Measurements from ENCODE around the gene PBOV1.
A peak's percentile ranks its signal among the peaks of the same experiment; 100 is the strongest.

PBOV1 gene

DNA sequence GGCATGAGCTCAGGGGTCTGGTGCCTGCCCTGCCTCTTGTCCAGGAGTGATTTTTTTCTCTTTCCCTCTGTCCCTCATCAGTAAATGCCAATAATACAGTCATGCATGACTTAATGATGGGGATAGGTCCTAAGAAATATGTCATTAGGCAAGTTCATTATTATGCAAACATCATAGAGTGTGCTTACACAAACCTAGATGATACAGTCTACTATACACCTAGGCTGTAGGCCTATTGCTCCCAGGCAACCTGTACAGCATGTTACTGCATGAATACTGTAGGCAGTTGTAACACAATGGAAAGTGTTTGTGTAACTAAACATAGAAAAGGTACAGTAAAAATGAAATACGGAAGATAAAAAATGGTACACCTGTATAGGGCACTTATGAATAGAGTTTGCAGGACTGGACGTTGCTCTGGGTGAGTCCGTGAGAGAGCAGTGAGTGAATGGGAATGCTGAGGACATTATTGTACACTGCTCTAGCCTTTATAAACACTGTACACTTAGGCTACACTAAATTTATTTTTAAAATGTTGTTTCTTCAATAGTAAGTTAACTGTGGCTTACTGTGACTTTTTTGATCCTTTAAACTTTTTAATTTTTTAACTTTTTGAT is 22.1 kb downstream of the PBOV1 start:
- TF ChIP-seq CTCF (conservative IDR thresholded peaks at IDR 0.05; ENCODE audit: low read depth, low read length), result no peak
- Histone ChIP-seq H2AFZ (ENCODE audit: low read depth) (no peak overlapping the region), H3K9ac (no peak overlapping the region), H3K4me2 (no peak overlapping the region), H3K27me3 (ENCODE audit: insufficient read depth, low read depth) (no peaks in the 10 kb centered on the region), H3K79me2 (ENCODE audit: insufficient read depth, low read depth) (no peaks in the 10 kb centered on the region), H3K27ac (no peak overlapping the region), H4K20me1 (ENCODE audit: insufficient read depth) (no peaks in the 10 kb centered on the region), H3K4me1 (ENCODE audit: low read depth, poor library complexity, severe bottlenecking) (no peaks in the 10 kb centered on the region), H3K36me3 (ENCODE audit: insufficient read depth) (no peaks in the 10 kb centered on the region), H3K4me3 (IDR thresholded peaks at IDR 0.05; ENCODE audit: insufficient read depth, low read depth, low read length) (no peak overlapping the region)

DNA sequence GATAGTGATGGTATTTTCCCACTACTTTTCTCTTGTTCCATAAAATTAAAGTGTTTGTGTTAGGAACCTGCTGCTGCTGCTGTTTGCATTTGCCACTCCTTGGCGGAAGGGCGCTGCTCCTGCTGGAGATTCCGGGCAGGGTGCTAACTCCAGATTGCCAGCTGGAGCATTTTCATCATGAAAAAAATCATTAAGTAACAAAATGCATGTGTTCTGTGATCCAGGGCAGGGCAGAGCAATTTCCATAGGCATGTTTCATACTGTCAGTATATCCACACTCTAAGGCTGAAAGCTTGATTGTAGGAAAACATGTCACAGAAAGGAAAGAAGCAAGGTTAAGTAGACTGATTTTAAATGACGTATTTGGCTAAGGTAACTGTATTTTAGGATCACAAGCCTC is 24.0 kb downstream of the PBOV1 start:
- H3K79me2 ChIP-seq (ENCODE audit: insufficient read depth, low read depth), result no peaks in the 10 kb centered on the region
- H3K27me3 ChIP-seq (ENCODE audit: insufficient read depth, low read depth), result no peaks in the 10 kb centered on the region
- TF ChIP-seq CTCF (conservative IDR thresholded peaks at IDR 0.05; ENCODE audit: low read depth, low read length), result no peak
- no peak overlapping the region for H3K4me3 ChIP-seq (IDR thresholded peaks at IDR 0.05; ENCODE audit: insufficient read depth, low read depth, low read length)
- no peak overlapping the region for H3K9ac ChIP-seq
- H3K36me3 ChIP-seq (ENCODE audit: insufficient read depth), result no peaks in the 10 kb centered on the region
- no peaks in the 10 kb centered on the region for H3K4me1 ChIP-seq (ENCODE audit: low read depth, poor library complexity, severe bottlenecking)
- H3K4me2 ChIP-seq, result no peak overlapping the region
- H3K27ac ChIP-seq, result no peak overlapping the region
- H4K20me1 ChIP-seq (ENCODE audit: insufficient read depth), result no peaks in the 10 kb centered on the region
- no peak overlapping the region for H2AFZ ChIP-seq (ENCODE audit: low read depth)

GRCh38 chr6:138188278-138188941 is 29.9 kb downstream of the PBOV1 start:
- H4K20me1 ChIP-seq (ENCODE audit: insufficient read depth), result no peaks in the 10 kb centered on the region
- no peak overlapping the region for H3K27ac ChIP-seq
- H3K4me2 ChIP-seq, result 0 out of 2 replicates have a peak overlapping the region, but pooled peaks have one; percentile 2
- TF ChIP-seq CTCF (conservative IDR thresholded peaks at IDR 0.05; ENCODE audit: low read depth, low read length), result no peak
- no peak overlapping the region for H3K9ac ChIP-seq
- no peak overlapping the region for H3K4me3 ChIP-seq (IDR thresholded peaks at IDR 0.05; ENCODE audit: insufficient read depth, low read depth, low read length)
- no peaks in the 10 kb centered on the region for H3K27me3 ChIP-seq (ENCODE audit: insufficient read depth, low read depth)
- no peaks in the 10 kb centered on the region for H3K36me3 ChIP-seq (ENCODE audit: insufficient read depth)
- H2AFZ ChIP-seq (ENCODE audit: low read depth), result no peak overlapping the region
- peaks cover 9% of the 10 kb centered on the region for H3K4me1 ChIP-seq (ENCODE audit: low read depth, poor library complexity, severe bottlenecking)
- H3K79me2 ChIP-seq (ENCODE audit: insufficient read depth, low read depth), result no peaks in the 10 kb centered on the region

GRCh38 chr6:138187156-138187555 is 31.1 kb downstream of the PBOV1 start:
- H3K27ac ChIP-seq, result no peak overlapping the region
- peaks cover 9% of the 10 kb centered on the region for H3K4me1 ChIP-seq (ENCODE audit: low read depth, poor library complexity, severe bottlenecking)
- H3K4me3 ChIP-seq (IDR thresholded peaks at IDR 0.05; ENCODE audit: insufficient read depth, low read depth, low read length), result no peak overlapping the region
- no peaks in the 10 kb centered on the region for H3K79me2 ChIP-seq (ENCODE audit: insufficient read depth, low read depth)
- H3K36me3 ChIP-seq (ENCODE audit: insufficient read depth), result no peaks in the 10 kb centered on the region
- TF ChIP-seq CTCF (conservative IDR thresholded peaks at IDR 0.05; ENCODE audit: low read depth, low read length), result no peak
- H4K20me1 ChIP-seq (ENCODE audit: insufficient read depth), result no peaks in the 10 kb centered on the region
- H3K27me3 ChIP-seq (ENCODE audit: insufficient read depth, low read depth), result no peaks in the 10 kb centered on the region
- no peak overlapping the region for H3K9ac ChIP-seq
- no peak overlapping the region for H3K4me2 ChIP-seq
- no peak overlapping the region for H2AFZ ChIP-seq (ENCODE audit: low read depth)

Measured in KMS-11 (cell line).